ENCODE measurements around the gene GGA1. TPM values are rescaled to one million over a fixed set of nuclear protein-coding genes. Genes with fewer than 3 reads are reported as not detected.

The GGA1 gene
- total and polyA plus RNA-seq, 10 of the 15 experiments (the other 5 are each of a cell fraction or from before 2014, with no cell fraction given), result 1.4 to 79.4 (median 44.4) TPM

DNA sequence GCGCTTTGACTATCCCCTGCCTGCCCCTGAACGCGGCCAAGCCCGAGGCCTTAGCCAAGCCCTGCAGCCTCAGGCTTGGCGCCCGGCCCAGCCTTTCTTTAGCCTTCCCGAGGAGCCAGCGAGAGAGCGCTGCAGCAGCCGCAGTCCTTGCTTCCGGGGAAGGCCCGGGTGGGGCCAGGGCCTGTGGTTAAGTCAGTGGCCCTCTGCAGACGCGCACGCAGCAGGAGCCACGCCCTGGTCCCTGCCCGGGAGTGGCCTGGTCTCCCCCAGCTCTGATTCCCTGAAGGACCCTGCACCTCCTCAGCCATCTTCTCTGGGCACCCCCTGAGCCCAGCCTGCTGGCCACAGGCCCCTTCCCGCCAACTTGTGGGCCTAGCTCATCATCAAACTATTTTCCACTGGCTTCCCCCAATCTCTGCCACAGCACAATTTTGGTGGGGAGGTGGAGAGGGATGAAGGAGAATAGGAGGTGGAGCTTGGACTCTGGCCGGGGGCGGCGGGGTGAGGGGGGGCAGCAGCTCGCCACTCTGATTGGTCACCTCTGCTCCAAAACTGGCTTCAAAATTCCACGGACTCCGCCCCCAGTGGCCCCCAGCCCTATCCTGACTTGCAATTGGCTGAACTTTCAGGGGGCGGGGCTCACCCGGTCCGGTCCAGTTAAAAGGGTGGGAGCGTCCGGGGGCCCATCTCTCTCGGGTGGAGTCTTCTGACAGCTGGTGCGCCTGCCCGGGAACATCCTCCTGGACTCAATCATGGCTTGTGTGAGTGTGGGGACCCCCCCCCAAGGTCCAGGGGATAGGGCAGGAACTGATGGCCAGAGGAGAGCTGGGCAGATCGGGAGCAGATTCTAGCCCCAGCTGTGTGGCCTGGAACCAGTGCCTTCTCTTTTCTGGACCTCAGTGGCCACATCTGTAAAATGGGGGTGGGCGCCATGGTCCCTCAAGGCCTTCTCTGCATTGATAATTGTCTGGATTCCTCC is 66.6 kb downstream of the GGA1 start, which contains the start of gene LGALS1 (continued):
- TF ChIP-seq, protein P1, sequence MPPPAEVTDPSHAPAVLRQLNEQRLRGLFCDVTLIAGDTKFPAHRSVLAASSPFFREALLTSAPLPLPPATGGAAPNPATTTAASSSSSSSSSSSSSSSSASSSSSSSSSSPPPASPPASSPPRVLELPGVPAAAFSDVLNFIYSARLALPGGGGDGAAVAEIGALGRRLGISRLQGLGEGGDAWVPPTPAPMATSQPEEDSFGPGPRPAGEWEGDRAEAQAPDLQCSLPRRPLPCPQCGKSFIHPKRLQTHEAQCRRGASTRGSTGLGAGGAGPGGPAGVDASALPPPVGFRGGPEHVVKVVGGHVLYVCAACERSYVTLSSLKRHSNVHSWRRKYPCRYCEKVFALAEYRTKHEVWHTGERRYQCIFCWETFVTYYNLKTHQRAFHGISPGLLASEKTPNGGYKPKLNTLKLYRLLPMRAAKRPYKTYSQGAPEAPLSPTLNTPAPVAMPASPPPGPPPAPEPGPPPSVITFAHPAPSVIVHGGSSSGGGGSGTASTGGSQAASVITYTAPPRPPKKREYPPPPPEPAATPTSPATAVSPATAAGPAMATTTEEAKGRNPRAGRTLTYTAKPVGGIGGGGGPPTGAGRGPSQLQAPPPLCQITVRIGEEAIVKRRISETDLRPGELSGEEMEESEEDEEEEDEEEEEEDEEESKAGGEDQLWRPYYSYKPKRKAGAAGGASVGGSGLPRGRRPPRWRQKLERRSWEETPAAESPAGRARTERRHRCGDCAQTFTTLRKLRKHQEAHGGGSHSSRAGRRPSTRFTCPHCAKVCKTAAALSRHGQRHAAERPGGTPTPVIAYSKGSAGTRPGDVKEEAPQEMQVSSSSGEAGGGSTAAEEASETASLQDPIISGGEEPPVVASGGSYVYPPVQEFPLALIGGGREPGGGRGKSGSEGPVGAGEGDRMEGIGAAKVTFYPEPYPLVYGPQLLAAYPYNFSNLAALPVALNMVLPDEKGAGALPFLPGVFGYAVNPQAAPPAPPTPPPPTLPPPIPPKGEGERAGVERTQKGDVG (CRISPR knock-in tag; IDR thresholded peaks at IDR 0.05), result no peak
- TF ChIP-seq, protein P2, sequence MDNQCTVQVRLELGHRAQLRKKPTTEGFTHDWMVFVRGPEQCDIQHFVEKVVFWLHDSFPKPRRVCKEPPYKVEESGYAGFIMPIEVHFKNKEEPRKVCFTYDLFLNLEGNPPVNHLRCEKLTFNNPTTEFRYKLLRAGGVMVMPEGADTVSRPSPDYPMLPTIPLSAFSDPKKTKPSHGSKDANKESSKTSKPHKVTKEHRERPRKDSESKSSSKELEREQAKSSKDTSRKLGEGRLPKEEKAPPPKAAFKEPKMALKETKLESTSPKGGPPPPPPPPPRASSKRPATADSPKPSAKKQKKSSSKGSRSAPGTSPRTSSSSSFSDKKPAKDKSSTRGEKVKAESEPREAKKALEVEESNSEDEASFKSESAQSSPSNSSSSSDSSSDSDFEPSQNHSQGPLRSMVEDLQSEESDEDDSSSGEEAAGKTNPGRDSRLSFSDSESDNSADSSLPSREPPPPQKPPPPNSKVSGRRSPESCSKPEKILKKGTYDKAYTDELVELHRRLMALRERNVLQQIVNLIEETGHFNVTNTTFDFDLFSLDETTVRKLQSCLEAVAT (IDR thresholded peaks at IDR 0.05), result peak; percentile 40; the same call in 1 of the 2 replicates
- TF ChIP-seq, protein P3, sequence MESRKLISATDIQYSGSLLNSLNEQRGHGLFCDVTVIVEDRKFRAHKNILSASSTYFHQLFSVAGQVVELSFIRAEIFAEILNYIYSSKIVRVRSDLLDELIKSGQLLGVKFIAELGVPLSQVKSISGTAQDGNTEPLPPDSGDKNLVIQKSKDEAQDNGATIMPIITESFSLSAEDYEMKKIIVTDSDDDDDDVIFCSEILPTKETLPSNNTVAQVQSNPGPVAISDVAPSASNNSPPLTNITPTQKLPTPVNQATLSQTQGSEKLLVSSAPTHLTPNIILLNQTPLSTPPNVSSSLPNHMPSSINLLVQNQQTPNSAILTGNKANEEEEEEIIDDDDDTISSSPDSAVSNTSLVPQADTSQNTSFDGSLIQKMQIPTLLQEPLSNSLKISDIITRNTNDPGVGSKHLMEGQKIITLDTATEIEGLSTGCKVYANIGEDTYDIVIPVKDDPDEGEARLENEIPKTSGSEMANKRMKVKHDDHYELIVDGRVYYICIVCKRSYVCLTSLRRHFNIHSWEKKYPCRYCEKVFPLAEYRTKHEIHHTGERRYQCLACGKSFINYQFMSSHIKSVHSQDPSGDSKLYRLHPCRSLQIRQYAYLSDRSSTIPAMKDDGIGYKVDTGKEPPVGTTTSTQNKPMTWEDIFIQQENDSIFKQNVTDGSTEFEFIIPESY (IDR thresholded peaks at IDR 0.05), result no peak
- TF ChIP-seq SIX5 (IDR thresholded peaks at IDR 0.05; ENCODE audit: low read depth, low read length, severe bottlenecking) (no peak), EP300 (IDR thresholded peaks at IDR 0.05; ENCODE audit: borderline replicate concordance in 1 of 2, control insufficient read depth in 1 of 2, low read depth in 2 of 2, low read length in 2 of 2) (0 out of 4 replicates have a peak, but pooled peaks of 1 of the 2 experiments have one; percentile 17), RAD21 (IDR thresholded peaks at IDR 0.05; ENCODE audit: insufficient read depth, low read depth, low read length) (no peak), SP1 (IDR thresholded peaks at IDR 0.05; ENCODE audit: low read depth, low read length) (peak; percentile 73), SREBF2 (IDR thresholded peaks at IDR 0.05; ENCODE audit: low read length) (no peak), MTA3 (IDR thresholded peaks at IDR 0.05; ENCODE audit: borderline replicate concordance, low read length) (no peak; the same call in 1 of the 2 replicates), HCFC1 (IDR thresholded peaks at IDR 0.05; ENCODE audit: low read length) (peak; percentile 23; the same call in 1 of the 2 replicates), SMARCA5 (IDR thresholded peaks at IDR 0.05) (peak; percentile 90), BRCA1 (IDR thresholded peaks at IDR 0.05; ENCODE audit: low read depth, low read length) (no peak), RCOR1 (conservative IDR thresholded peaks at IDR 0.05; ENCODE audit: low read depth, low read length) (no peak), ETV6 (conservative IDR thresholded peaks at IDR 0.05 in 1 of 2, IDR thresholded peaks at IDR 0.05 in 1 of 2; ENCODE audit: borderline replicate concordance in 1 of 2, low read depth in 1 of 2) (no peak), FOXK2 (IDR thresholded peaks at IDR 0.05) (no peak), NFXL1 (IDR thresholded peaks at IDR 0.05; ENCODE audit: borderline replicate concordance) (no peak; the same call in 1 of the 2 replicates), ZNF24 (IDR thresholded peaks at IDR 0.05) (0 out of 2 replicates have a peak, but pooled peaks have one; percentile 13), TARDBP (IDR thresholded peaks at IDR 0.05; ENCODE audit: borderline replicate concordance) (no peak), ZBED1 (IDR thresholded peaks at IDR 0.05; ENCODE audit: borderline replicate concordance) (no peak), CHD4 (IDR thresholded peaks at IDR 0.05) (no peak)
- TF ChIP-seq, protein P4, sequence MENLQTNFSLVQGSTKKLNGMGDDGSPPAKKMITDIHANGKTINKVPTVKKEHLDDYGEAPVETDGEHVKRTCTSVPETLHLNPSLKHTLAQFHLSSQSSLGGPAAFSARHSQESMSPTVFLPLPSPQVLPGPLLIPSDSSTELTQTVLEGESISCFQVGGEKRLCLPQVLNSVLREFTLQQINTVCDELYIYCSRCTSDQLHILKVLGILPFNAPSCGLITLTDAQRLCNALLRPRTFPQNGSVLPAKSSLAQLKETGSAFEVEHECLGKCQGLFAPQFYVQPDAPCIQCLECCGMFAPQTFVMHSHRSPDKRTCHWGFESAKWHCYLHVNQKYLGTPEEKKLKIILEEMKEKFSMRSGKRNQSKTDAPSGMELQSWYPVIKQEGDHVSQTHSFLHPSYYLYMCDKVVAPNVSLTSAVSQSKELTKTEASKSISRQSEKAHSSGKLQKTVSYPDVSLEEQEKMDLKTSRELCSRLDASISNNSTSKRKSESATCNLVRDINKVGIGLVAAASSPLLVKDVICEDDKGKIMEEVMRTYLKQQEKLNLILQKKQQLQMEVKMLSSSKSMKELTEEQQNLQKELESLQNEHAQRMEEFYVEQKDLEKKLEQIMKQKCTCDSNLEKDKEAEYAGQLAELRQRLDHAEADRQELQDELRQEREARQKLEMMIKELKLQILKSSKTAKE (IDR thresholded peaks at IDR 0.05; ENCODE audit: low read depth, poor library complexity, severe bottlenecking), result no peak

All from GM12878 (cell line).